B cell (primary cell): Measurements from ENCODE around the gene COPZ1. TPM values are rescaled to one million over a fixed set of nuclear protein-coding genes. Genes with fewer than 3 reads are reported as not detected.

Experiments used
- ATAC-seq: fragments of 200-7000 bp; cut with Tn5 transposase; one replicate; pipeline ENCODE4 v1.10.0; 2021; ENCODE audit warnings: low read depth, mild to moderate bottlenecking, moderate number of reproducible peaks, moderate library complexity
- CTCF ChIA-PET: fragments of 350-600 bp; sonication (Branson Sonifier 250); formaldehyde crosslinking; loops from one replicate; lab custom pipeline; 2021; ENCODE audit warnings: antibody characterized with exemption, inconsistent platforms; lab: Charles Lee
- POLR2A ChIA-PET: fragments of 350-600 bp; sonication (Branson Sonifier 250); formaldehyde crosslinking; loops from one replicate; lab custom pipeline; 2021; ENCODE audit warnings: antibody characterized with exemption; lab: Charles Lee
- DNase-seq: peaks from one replicate; pipeline ENCODE4 v3.0.0; 2013
- H2AFZ ChIP-seq: 2 replicates; pipeline ENCODE4 v1.6.1; 2012; ENCODE audit warnings: mild to moderate bottlenecking, low read depth, low read length; ENCODE audit not compliant: insufficient read depth, poor library complexity, severe bottlenecking
- H3K27ac ChIP-seq, 2 donors: 1 replicate in 1 of 2; 2 replicates in 1 of 2; pipeline ENCODE4 v1.5.1; 2012 to 2013; ENCODE audit warnings: low read length in 2 of 2, mild to moderate bottlenecking in 2 of 2, moderate library complexity in 1 of 2
- H3K27me3 ChIP-seq, 4 experiments: fragments of 200-600 bp in 1 of 4; sonication (generic) in 1 of 4; replicated peaks in 1 of 4; 1 replicate in 2 of 4; 2 replicates in 2 of 4; pipeline versions ENCODE4 v1.6.1 to v1.7.0; 2013 to 2016; ENCODE audit warnings: low read length in 3 of 4, mild to moderate bottlenecking in 2 of 4, mixed read lengths in 1 of 4, moderate library complexity in 1 of 4; ENCODE audit not compliant: insufficient read depth in 4 of 4, control insufficient read depth in 3 of 4; ENCODE audit errors: control extremely low read depth in 1 of 4
- H3K36me3 ChIP-seq, 2 experiments: replicated peaks in 1 of 2; 1 replicate in 1 of 2; 2 replicates in 1 of 2; pipeline versions ENCODE4 v1.6.1 to v1.7.1; 2013; ENCODE audit warnings: low read length in 1 of 2; ENCODE audit not compliant: insufficient read depth in 2 of 2, control insufficient read depth in 1 of 2; ENCODE audit errors: control extremely low read depth in 1 of 2, extremely low read depth in 1 of 2
- H3K4me1 ChIP-seq, 2 donors: fragments of 200-600 bp in 1 of 2; sonication (generic) in 1 of 2; 1 replicate in 1 of 2; 2 replicates in 1 of 2; pipeline versions ENCODE4 v1.5.1 to v1.6.1; 2013 to 2017; ENCODE audit warnings: low read length in 2 of 2; ENCODE audit not compliant: control insufficient read depth in 2 of 2, insufficient read depth in 2 of 2
- H3K4me2 ChIP-seq: replicated peaks from 2 replicates; pipeline ENCODE3; 2012; ENCODE audit warnings: mild to moderate bottlenecking, low read depth, low read length; ENCODE audit not compliant: poor library complexity, severe bottlenecking
- H3K4me3 ChIP-seq, 5 experiments: fragments of 200-600 bp in 1 of 5; sonication (generic) in 1 of 5; 1 replicate in 3 of 5; 2 replicates in 2 of 5; pipeline versions ENCODE4 v1.5.1 to v1.7.0; 2011 to 2016; ENCODE audit warnings: low read length in 4 of 5, mild to moderate bottlenecking in 4 of 5, low read depth in 2 of 5, control low read depth in 1 of 5, moderate library complexity in 1 of 5; ENCODE audit not compliant: insufficient read depth in 1 of 5; ENCODE audit errors: control extremely low read depth in 1 of 5, extremely low read depth in 1 of 5
- H3K79me2 ChIP-seq: fragments of 200-600 bp; sonication (generic); one replicate; pipeline ENCODE4 v1.6.0; 2016; ENCODE audit warnings: low read length; ENCODE audit not compliant: control insufficient read depth, insufficient read depth
- H3K9ac ChIP-seq: fragments of 200-600 bp; sonication (generic); 2 replicates; pipeline ENCODE4 v1.6.1; 2017; ENCODE audit warnings: mild to moderate bottlenecking, low read length, moderate library complexity
- H3K9me3 ChIP-seq, 3 donors: one replicate each; pipeline versions ENCODE4 v1.6.1 to v1.7.1; 2013; ENCODE audit warnings: low read length in 2 of 3; ENCODE audit not compliant: control insufficient read depth in 2 of 3, insufficient read depth in 1 of 3; ENCODE audit errors: control extremely low read depth in 1 of 3
- H4K20me1 ChIP-seq: 2 replicates; pipeline ENCODE4 v1.6.0; 2012; ENCODE audit warnings: mild to moderate bottlenecking, low read length; ENCODE audit not compliant: insufficient read depth, control insufficient read depth, poor library complexity, severe bottlenecking
- H3K27ac Mint-ChIP-seq: one replicate; pipeline ENCODE4 v1.8.0; 2021; ENCODE audit warnings: mixed read lengths
- H3K27me3 Mint-ChIP-seq: one replicate; pipeline ENCODE4 v1.8.0; 2021; ENCODE audit warnings: mixed read lengths
- H3K4me1 Mint-ChIP-seq: one replicate; pipeline ENCODE4 v1.8.0; 2021; ENCODE audit warnings: mixed read lengths
- H3K4me3 Mint-ChIP-seq: one replicate; pipeline ENCODE4 v1.8.0; 2021; ENCODE audit warnings: mixed read lengths
- H3K9me3 Mint-ChIP-seq: one replicate; pipeline ENCODE4 v1.8.0; 2022; ENCODE audit warnings: mixed read lengths; ENCODE audit not compliant: insufficient read depth
- CTCF ChIP-seq: fragments of 200-600 bp; IDR thresholded peaks from one replicate; pipeline ENCODE4 v1.8.0; 2022; ENCODE audit warnings: antibody characterized with exemption, mild to moderate bottlenecking
- EZH2 ChIP-seq: IDR thresholded peaks from 2 replicates; pipeline ENCODE4 v1.6.1; 2012; ENCODE audit warnings: borderline replicate concordance, low read depth, mild to moderate bottlenecking, moderate library complexity, low read length; ENCODE audit not compliant: insufficient read depth, poor library complexity, severe bottlenecking
- WGBS: methylation state at CpG from one replicate; pipeline ENCODE4 v1.1.5; 2013; ENCODE audit warnings: missing lambda C conversion rate; ENCODE audit not compliant: insufficient coverage; 5-methylcytosine and 5-hydroxymethylcytosine counted together
- intact Hi-C: fragments of 100-400 bp; cut with micrococcal nuclease; formaldehyde crosslinking; loops from one replicate; pipeline ENCODE4 v1.10.0; 2022
- polyA minus RNA-seq: library from RNA; depleted of rRNA, polyadenylated mRNA; stranded (reverse); fragments of >200 nt; gene quantifications from 2 replicates; pipeline ENCODE4 v1.2.3, GENCODE V29; 2012
- polyA plus RNA-seq: library from polyadenylated mRNA; depleted of rRNA; stranded (reverse); fragments of >200 nt; gene quantifications from 2 replicates; pipeline ENCODE4 v1.2.3, GENCODE V29; 2012
- total RNA-seq, 2 donors: library from RNA; stranded (reverse); fragments of 120-200 nt in 1 of 2; gene quantifications; 1 replicate in 1 of 2; 2 replicates in 1 of 2; pipeline versions ENCODE4 v1.2.3 to v1.2.4, GENCODE V29; 2013 to 2022

The COPZ1 gene
- 72.1 and 78.2 TPM in 2 replicates for total RNA-seq
- total RNA-seq (2013): 97.4 TPM
- 43.1 and 54.9 TPM in 2 replicates for polyA plus RNA-seq
- 37.9 and 41.2 TPM in 2 replicates for polyA minus RNA-seq

GRCh38 chr12:54324617-54325441 lies at the start of gene COPZ1:
TSS of gene COPZ1 (plus strand) at chr12:54325131. CDS start at chr12:54325164, 33 bp downstream.
- Histone ChIP-seq H3K79me2 (peaks cover 41% of the 10 kb centered on the region), H2AFZ (peak within 1 kb of the TSS; percentile 97), H4K20me1 (peaks cover 2% of the 10 kb centered on the region), H3K27me3 (no peaks in the 10 kb centered on the region), H3K4me2 (peak within 1 kb of the TSS; percentile 81), H3K27ac (peak within 1 kb of the TSS; percentile 76 to 89), H3K36me3 (peaks cover 0 to 9% of the 10 kb centered on the region in 2 experiments), H3K9ac (peak within 1 kb of the TSS; percentile 86), H3K4me1 (peaks cover 9 to 11% of the 10 kb centered on the region in 2 donors), H3K4me3 (peak within 1 kb of the TSS; percentile 54 to 97 (median 87)), H3K9me3 (no peaks in the 10 kb centered on the region)
- peak; percentile 93 for ATAC-seq
- ChIA-PET POLR2A (interaction anchor here (0.6 to 1.9 kb wide), 11 partner anchors 23 to 872 kb away, joined by 3 to 23 read pairs (median 4); partner anchors contain the start of genes CBX5 and HNRNPA1), CTCF (interaction anchor here (0.6 to 7.8 kb wide), 20 partner anchors 10 to 174 kb away, joined by 3 to 61 read pairs (median 8); partner anchors contain the start of genes CBX5, HNRNPA1 and NFE2)
- peaks cover 30% of the 10 kb centered on the region for H3K4me1 Mint-ChIP-seq
- peak within 1 kb of the TSS; percentile 94 for H3K4me3 Mint-ChIP-seq
- no peaks in the 10 kb centered on the region for H3K27me3 Mint-ChIP-seq
- DNase-seq: peak; percentile 97
- no peak for TF ChIP-seq EZH2
- peak; percentile 85 for TF ChIP-seq CTCF
- no peaks in the 10 kb centered on the region for H3K9me3 Mint-ChIP-seq
- H3K27ac Mint-ChIP-seq: peak within 1 kb of the TSS; percentile 96
- intact Hi-C loops: loop anchor here (1.0 to 2.0 kb wide), 7 partner anchors 31 to 136 kb away; no protein-coding TSS in a partner anchor
- WGBS: 1% methylated on average over 24 of the region's 34 CpGs
